GM18867 (cell line): ENCODE results near the gene WDR53.
"Not testable (repeated sequence)": the region's sequence is repeated elsewhere in the genome, so short reads cannot be mapped to it uniquely, and the experiment has no call there.

ENCODE experiments used
- ATAC-seq: cut with Tn5 transposase; IDR thresholded peaks from one replicate; pipeline ENCODE4 v1.9.1; 2021; ENCODE audit warnings: mild to moderate bottlenecking, moderate library complexity; ENCODE audit not compliant: unreplicated experiment

WDR53 gene

DNA sequence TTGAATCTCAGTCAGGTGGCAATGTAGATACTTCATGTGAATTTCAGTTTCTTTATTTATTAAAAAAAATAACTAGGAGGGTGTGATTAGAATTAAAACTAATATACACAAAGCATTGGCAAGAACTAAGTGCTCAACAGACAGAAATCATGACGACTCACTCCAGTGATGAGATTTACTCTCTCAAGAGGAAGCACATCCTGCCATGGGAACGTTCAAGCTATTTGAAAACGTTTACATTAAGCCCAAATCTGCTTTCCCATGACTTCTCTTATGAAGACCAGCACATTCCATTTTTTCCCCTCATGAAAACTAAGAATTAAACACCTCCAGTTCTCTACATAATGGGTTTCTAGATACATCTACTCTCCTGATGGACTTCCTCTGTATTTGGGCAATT is 8.5 kb downstream of the WDR53 start:
- no peak for ATAC-seq

DNA sequence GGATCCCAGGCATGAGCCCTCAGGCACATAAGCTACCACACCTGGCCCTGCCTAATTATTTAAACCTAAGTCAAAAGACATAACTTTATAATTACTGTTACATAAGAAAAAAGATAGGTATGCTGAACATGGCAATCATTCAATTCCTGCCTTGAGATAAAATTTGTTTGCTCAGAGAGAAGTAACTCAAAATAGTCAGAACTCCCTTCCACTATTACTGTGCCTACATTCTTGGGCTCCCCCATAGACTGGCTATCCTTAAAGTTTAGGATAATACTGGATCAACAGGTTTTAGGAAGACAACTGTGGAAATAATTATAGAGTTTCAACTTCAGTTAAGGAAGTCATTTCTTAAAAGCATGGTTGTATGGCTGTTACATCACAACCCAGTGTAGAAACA is 9.9 kb downstream of the WDR53 start:
- ATAC-seq: no peak

DNA sequence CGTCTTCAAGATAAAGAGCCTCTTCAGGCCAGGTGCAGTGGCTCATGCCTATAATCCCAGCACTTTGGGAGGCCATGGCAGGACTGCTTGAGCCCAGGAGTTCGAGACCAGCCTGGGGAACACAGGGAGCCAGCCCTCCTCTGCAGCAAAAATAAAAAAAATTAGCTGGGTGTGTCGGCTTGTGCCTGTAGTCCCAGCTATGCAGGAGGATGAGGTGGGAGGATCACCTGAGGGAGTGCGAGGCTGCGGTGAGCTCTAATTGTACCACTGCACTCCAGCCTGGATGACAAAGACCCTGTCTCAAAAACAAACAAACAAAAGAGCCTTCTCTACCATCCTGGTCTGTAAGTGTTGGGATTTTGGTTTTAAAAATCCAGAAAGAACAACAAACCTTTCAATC is 11.1 kb downstream of the WDR53 start:
- ATAC-seq: no peak

DNA sequence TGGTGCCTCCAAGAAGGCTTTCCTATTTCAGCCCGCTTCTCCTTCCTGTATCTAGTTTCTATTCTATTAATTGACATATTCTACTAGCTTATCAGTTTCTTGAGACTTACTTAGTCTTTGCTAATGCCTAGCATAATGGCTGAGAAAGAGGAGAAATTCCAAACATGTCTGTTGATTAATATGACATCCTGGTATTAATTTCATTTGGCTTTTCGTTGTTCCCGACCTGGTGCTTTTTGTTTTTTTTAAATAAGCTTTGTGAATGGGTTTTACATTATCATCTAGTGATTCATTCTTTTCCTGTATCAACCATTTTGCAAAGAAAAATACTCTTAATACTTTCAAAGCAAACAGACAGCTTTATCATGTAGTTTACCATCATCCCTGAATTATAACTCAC is 13.1 kb downstream of the WDR53 start:
- no peak for ATAC-seq

DNA sequence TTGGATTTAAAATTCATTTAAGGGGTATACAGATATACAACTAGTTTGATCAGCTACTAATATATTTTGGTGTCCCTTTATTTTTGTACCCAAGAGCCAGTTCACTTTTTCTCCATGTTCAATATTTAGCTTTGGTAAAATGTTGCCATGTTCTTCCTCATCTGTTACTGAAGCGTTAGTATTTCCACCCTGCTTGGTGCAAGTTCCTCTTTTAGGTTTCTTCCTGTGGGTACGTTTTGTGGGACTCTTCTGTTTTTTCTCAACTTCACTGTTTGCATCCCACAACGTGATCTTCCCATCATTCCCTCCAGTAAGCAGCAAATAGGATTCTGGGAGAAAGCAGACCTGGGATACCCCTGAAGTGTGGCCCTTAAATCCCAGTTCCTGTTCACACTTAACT is 14.1 kb downstream of the WDR53 start:
- no peak for ATAC-seq

DNA sequence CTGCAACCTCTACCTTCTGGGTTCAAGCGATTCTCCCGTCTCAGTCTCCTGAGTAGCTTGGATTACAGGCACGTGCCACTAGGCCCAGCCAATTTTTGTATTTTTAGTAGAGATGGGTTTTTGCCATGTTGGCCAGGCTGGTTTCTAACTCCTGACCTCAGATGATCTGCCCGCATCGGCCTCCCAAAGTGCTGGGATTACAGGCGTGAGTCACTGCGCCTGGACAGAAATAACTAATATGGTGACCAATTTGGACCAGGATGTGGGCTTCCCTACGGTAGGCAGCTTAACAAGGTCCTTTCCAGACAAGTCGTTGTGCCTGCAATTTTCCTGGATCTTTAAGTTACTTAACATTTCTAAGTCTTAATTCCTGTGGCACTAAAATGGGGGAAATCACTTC is 14.8 kb downstream of the WDR53 start:
- no peak for ATAC-seq

DNA sequence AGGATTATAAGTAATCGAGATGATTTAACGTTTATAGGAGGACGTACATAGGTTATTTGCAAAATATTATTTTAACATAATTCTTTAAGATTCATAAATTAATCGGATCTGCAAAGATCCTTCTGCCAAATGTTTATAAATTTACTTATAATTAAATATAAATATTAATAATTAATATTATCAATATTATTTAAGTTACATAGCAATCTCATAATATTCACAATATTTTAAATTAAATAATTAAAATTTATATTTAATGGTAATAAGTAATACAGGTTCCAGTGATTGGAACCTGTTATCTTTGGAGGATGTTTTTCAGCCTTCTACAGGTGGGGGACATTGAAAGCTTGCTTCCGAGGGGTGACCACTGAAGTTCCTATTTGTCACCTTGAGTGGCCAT is 16.1 kb downstream of the WDR53 start:
- ATAC-seq: no peak

DNA sequence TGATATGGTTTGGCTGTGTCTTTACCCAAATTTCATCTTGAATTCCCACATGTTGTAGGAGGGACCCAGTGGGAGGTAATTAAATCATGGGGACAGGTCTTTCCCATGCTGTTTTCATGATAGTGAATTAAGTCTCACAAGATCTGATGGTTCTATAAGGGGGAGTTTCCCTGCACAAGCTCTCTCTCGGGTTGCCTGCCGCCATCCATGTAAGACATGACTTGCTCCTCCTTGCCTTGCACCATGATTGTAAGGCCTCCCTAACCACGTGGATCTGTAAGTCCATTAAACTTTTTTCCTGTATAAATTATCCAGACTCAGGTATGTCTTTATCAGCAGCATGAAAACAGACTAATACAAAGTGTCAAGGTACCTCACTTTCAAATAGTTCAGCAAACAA is 18.2 kb downstream of the WDR53 start:
- ATAC-seq: not testable (repeated sequence)

DNA sequence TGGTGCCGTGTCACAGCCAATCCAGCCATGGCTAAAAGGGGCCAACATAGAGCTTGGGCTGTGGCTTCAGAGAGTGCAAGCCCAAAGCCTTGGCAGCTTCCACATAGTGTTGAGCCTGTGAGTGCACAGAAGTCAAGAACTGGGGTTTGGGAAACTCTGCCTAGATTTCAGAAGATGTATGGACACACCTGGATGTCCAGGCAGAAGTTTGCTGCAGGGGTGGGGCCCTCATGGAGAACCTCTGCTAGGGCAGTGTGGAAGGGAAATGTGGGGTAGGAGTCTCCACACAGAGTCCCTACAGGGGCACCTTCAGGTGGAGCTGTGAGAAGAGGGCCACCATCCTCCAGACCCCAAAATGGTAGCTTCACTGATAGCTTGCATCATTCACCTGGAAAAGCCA is 19.0 kb downstream of the WDR53 start:
- ATAC-seq: not testable (repeated sequence)

DNA sequence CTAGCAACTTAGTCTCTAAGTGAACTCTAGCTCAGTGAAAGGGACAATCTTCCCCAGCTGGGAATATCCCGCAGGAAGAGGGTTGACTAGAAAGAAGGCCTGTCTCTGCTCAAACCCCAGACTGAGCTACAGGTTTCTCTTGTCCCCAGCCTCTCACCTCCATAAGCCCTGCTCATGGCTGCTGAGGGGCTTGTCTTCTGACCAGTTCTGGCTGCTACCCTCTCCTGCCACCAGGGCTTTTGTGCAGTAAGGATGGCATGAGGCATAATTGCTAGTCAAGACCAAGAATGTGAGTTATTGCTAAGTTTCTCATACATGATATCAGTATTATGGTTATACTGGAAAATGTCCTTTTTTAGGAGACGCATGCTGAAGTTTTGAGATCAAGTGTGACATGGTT is 21.3 kb downstream of the WDR53 start:
- no peak for ATAC-seq

DNA sequence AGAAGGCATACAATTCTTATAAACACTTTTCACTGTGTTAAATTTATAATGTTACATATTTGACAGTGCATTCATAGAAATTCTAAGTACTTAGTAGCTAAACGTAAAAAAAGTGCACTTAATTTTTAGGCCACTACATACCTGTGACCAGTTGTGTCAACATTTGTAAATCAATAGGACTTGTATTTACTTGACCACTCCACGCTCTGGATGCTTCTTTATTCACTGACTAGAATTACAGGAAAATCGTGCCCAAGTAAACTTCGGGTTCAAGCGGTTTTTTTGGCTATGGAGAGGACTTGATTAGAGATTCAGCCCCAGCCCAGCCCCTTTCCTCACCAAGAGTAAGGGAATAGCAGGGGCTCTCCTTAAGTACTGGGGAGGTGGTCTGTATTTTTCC is 21.8 kb downstream of the WDR53 start:
- no peak for ATAC-seq

DNA sequence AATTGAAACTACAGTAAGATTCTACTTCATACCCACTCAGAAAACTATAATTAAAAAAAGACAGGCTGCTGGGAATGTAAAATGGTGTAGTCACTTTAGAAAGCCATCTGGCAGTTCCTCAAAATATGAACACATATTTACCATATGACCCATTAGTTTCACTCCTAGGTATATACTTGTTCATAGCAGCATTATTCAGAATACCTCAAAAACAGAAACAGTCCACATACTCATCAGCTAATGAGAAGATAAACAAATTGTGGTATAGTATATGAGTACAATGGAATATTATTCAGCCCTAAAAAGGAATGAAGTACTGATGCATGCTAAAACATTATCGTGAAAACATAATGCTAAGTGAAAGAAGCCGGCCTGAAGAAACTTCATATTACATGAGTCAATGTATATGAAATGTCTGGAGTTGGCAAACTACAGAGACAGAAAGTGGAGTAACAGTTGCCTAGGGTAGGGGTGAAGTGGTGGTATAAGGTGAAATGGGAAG is 23.8 kb downstream of the WDR53 start:
- no peak for ATAC-seq

DNA sequence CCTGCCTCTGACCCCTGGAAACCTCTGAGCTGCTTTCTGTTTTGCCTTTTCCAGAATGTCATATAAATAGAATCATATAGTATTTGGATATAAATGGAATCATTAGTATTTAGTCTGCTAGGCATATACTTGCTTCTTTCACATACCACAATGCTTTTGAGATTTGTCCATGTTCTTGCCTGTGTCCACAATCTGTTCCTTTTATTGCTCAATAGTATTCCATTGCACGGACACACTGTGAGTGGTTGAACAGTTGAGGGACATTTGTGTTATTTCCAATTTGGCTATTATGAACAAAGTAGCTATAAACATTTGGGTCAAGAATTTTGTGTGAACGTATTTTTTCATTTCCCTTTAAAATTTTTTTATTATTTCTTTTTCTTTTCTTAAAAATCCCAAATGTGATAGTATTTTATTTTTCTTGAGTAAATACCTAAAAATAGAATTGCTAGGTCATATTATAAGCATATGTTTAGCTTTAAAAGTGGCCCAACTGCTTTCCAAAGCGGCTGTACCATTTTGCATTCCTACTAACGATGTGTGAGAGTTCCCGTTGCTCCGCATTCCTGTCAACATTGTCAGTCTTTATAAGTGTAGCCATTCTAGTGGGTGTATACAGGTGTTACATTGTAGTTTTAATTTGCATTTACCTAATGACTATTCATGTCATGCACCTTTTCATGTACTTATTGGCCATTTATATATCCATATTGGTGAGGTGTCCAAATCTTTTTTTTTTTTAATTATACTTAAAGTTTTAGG is 26.5 kb downstream of the WDR53 start:
- no peak for ATAC-seq

DNA sequence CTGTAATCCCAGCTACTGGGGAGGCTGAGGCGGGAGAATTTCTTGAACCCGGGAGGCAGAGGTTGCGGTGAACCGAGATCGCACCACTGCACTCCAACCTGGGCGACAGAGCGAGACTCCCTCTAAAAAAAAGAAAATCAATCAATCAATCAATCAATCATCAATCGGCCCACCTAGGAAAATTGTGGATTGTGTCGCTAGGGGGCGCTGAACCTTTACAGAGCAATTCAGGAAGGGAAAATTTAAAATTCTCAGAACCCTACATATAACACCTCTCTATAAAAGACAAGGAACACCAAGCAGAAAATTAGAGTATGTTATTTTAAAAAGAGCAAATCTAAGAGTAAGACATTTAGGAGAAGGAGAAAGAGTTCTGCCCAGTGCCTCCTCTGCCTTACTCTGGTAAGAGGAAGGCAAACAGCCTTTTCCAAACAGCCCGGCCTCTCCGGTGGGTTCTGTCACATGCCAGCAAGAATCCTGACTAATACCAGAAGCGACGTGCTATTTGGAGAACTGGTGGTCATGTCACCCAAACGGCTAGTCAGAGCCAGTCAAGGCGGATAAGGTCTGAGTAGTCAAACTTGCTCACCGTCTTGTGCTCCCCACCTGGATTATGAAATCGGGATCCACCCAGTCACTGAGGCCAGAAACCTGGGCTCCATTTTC is 30.9 kb downstream of the WDR53 start:
- no peak for ATAC-seq

DNA sequence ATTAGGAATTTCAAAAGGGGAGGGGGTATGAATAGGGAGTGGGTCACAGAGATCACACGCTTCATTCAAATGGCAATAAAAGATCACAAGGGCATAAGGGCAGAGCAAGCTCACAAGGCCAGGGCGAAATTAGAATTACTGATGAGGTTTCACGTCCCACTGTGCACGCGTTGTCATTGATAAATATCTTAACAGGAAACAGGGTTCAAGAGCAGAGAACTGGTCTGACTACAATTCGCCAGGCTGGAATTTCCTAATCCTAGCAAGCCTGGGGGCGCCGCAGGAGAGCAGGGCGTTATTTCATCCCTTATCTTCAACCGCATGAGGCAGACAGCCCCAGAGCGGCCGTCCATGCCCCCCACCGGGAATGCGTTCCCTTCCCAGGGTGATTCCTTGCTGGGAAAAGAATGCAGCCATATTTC is 35.1 kb downstream of the WDR53 start:
- ATAC-seq: no peak

DNA sequence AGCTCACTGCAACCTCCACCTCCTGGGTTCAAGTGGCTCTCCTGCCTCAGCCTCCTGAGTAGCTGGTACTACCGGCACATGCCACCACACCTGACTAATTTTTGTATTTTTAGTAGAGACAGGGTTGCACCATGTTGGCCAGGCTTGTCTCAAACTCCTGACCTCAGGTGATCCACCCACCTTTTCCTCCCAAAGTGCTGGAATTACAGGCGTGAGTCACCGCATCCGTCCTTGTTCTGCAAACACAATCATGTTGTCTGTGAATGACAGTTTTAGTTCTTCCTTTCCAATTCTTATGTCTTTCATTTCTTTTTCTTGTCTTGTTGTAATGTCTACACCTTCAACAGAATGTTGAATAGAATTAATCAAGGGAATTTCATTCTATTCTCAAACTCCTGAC is 36.9 kb downstream of the WDR53 start:
- ATAC-seq: no peak

DNA sequence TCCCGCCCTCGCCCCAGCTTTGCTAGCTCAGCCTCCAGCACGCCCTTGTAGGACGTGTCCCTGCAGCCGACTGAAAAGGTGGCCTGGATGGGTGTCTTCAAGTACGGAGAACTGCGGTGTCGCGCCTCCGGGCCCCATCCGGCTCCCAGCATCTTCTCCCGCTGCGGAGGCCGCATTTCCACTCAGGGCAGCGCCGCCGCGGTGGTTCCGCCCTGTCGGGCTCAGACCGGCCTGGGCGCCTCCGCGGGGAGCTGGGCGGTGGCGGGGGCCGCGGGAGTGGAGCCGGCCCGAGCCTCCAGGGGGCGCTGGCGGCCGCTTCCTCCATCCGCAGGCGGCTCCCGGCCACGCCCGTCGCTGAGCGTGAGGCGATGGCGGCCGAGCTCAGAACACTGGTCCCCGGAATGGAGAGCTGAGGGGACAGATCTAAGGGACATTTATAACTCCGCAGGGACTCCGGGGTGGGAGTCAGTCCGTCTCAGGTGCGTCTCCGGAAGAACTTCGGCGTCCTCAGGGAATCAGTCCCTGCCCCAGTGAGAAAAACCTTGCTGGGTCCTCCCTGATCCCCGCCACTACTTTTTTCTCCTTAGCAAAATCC is 39.6 kb downstream of the WDR53 start:
- peak; percentile 80 for ATAC-seq

DNA sequence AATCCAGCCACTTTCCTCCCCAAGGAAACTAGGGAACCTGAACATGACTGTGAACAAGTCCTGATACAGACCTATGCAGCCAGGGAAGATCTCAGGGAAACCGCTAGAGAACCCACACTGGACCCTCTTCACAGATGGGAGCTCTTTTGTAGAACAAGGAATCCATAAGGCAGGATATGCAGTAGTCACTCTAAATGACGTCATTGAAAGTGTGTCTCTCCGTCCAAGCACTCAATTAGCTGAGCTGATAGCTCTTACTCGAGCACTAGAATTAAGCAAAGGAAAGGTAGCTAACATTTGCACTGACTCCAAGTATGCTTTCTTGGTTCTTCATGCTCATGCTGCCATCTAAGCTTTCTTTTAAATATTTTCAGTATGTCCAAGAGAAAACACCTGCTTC is 43.2 kb downstream of the WDR53 start:
- no peak for ATAC-seq

DNA sequence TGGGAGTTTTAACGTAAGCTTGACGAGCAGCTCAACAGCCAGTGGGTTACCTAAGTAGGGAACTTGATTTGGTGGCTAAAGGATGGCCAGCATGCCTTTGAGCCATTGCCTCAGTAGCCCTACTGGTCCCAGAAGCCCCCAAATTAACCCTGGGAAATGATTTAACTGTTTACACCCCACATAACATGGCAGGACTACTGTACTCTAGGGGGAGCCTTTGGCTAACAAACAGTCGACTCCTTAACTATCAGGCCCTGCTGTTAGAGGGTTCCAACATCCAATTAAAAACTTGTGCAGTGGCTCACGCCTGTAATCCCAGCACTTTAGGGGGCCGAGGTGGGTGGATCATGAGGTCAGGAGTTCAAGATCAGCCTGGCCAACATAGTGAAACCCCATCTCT is 43.8 kb downstream of the WDR53 start:
- ATAC-seq: no peak

DNA sequence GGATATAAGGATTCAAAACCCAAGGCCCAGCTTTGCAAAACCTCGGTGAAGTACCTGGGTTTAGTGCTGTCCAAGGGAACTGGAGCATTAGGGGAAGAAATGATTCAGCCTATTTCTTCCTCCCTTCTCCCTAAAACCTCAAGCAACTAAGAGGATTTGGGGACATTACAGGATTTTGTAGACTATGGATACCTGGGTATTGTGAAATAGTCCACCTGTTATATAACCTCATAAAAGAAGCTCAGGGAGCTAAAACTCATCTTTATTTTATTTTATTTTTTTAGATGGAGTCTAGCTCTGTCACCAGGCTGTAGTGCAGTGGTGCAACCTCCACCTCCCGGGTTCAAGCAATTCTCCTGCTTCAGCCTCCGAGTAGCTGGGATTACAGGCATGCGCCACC is 44.5 kb downstream of the WDR53 start:
- no peak for ATAC-seq

DNA sequence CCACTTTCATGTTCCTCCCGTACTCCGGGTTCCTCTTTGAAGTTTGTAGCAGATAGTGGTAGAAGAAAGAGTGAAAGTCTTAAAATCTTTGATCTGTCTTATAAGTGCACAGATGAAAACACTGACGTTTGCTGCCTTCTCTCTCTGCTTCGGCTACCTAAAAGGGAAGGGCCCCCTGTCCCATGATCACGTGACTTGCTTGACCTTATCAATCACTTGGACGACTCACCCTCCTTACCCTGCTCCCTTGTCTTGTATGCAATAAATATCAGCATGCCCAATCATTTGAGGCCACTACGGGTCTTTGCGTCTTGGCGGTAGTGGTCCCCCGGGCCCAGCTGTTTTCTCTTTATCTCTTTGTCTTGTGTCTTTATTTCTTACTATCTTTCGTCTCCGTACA is 47.1 kb downstream of the WDR53 start:
- ATAC-seq: not testable (repeated sequence)

DNA sequence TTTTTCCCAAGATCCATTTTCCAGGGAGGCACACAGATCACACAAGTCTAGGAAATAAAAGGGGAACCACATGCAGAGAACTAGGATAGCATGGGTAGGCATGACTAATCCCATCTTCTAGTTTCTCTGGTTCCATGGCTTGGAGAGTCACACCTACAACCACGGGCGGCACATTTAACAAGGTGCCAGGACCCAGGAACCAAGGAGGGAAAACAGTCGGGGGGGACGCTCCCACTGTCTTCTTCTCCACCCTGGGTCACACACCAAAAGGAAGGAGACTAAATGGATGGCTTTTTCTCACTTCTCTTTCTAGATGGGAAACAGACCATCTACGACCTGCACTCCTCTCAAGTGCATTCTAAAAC is 48.7 kb downstream of the WDR53 start:
- ATAC-seq: no peak
